B cell (primary cell): Measurements from ENCODE around the gene PCSK1N. TPM values are rescaled to one million over a fixed set of nuclear protein-coding genes. Genes with fewer than 3 reads are reported as not detected.

Experiments used
- ATAC-seq: fragments of 200-7000 bp; cut with Tn5 transposase; one replicate; pipeline ENCODE4 v1.10.0; 2021; ENCODE audit warnings: low read depth, mild to moderate bottlenecking, moderate number of reproducible peaks, moderate library complexity
- CTCF ChIA-PET: fragments of 350-600 bp; sonication (Branson Sonifier 250); formaldehyde crosslinking; loops from one replicate; lab custom pipeline; 2021; ENCODE audit warnings: antibody characterized with exemption, inconsistent platforms; lab: Charles Lee
- POLR2A ChIA-PET: fragments of 350-600 bp; sonication (Branson Sonifier 250); formaldehyde crosslinking; loops from one replicate; lab custom pipeline; 2021; ENCODE audit warnings: antibody characterized with exemption; lab: Charles Lee
- DNase-seq: peaks from one replicate; pipeline ENCODE4 v3.0.0; 2013
- H2AFZ ChIP-seq: 2 replicates; pipeline ENCODE4 v1.6.1; 2012; ENCODE audit warnings: mild to moderate bottlenecking, low read depth, low read length; ENCODE audit not compliant: insufficient read depth, poor library complexity, severe bottlenecking
- H3K27ac ChIP-seq, 2 donors: 1 replicate in 1 of 2; 2 replicates in 1 of 2; pipeline ENCODE4 v1.5.1; 2012 to 2013; ENCODE audit warnings: low read length in 2 of 2, mild to moderate bottlenecking in 2 of 2, moderate library complexity in 1 of 2
- H3K27me3 ChIP-seq, 4 experiments: fragments of 200-600 bp in 1 of 4; sonication (generic) in 1 of 4; replicated peaks in 1 of 4; 1 replicate in 2 of 4; 2 replicates in 2 of 4; pipeline versions ENCODE4 v1.6.1 to v1.7.0; 2013 to 2016; ENCODE audit warnings: low read length in 3 of 4, mild to moderate bottlenecking in 2 of 4, mixed read lengths in 1 of 4, moderate library complexity in 1 of 4; ENCODE audit not compliant: insufficient read depth in 4 of 4, control insufficient read depth in 3 of 4; ENCODE audit errors: control extremely low read depth in 1 of 4
- H3K36me3 ChIP-seq, 2 experiments: replicated peaks in 1 of 2; 1 replicate in 1 of 2; 2 replicates in 1 of 2; pipeline versions ENCODE4 v1.6.1 to v1.7.1; 2013; ENCODE audit warnings: low read length in 1 of 2; ENCODE audit not compliant: insufficient read depth in 2 of 2, control insufficient read depth in 1 of 2; ENCODE audit errors: control extremely low read depth in 1 of 2, extremely low read depth in 1 of 2
- H3K4me1 ChIP-seq, 2 donors: fragments of 200-600 bp in 1 of 2; sonication (generic) in 1 of 2; 1 replicate in 1 of 2; 2 replicates in 1 of 2; pipeline versions ENCODE4 v1.5.1 to v1.6.1; 2013 to 2017; ENCODE audit warnings: low read length in 2 of 2; ENCODE audit not compliant: control insufficient read depth in 2 of 2, insufficient read depth in 2 of 2
- H3K4me2 ChIP-seq: replicated peaks from 2 replicates; pipeline ENCODE3; 2012; ENCODE audit warnings: mild to moderate bottlenecking, low read depth, low read length; ENCODE audit not compliant: poor library complexity, severe bottlenecking
- H3K4me3 ChIP-seq, 5 experiments: fragments of 200-600 bp in 1 of 5; sonication (generic) in 1 of 5; 1 replicate in 3 of 5; 2 replicates in 2 of 5; pipeline versions ENCODE4 v1.5.1 to v1.7.0; 2011 to 2016; ENCODE audit warnings: low read length in 4 of 5, mild to moderate bottlenecking in 4 of 5, low read depth in 2 of 5, control low read depth in 1 of 5, moderate library complexity in 1 of 5; ENCODE audit not compliant: insufficient read depth in 1 of 5; ENCODE audit errors: control extremely low read depth in 1 of 5, extremely low read depth in 1 of 5
- H3K79me2 ChIP-seq: fragments of 200-600 bp; sonication (generic); one replicate; pipeline ENCODE4 v1.6.0; 2016; ENCODE audit warnings: low read length; ENCODE audit not compliant: control insufficient read depth, insufficient read depth
- H3K9ac ChIP-seq: fragments of 200-600 bp; sonication (generic); 2 replicates; pipeline ENCODE4 v1.6.1; 2017; ENCODE audit warnings: mild to moderate bottlenecking, low read length, moderate library complexity
- H3K9me3 ChIP-seq, 3 donors: one replicate each; pipeline versions ENCODE4 v1.6.1 to v1.7.1; 2013; ENCODE audit warnings: low read length in 2 of 3; ENCODE audit not compliant: control insufficient read depth in 2 of 3, insufficient read depth in 1 of 3; ENCODE audit errors: control extremely low read depth in 1 of 3
- H4K20me1 ChIP-seq: 2 replicates; pipeline ENCODE4 v1.6.0; 2012; ENCODE audit warnings: mild to moderate bottlenecking, low read length; ENCODE audit not compliant: insufficient read depth, control insufficient read depth, poor library complexity, severe bottlenecking
- H3K27ac Mint-ChIP-seq: one replicate; pipeline ENCODE4 v1.8.0; 2021; ENCODE audit warnings: mixed read lengths
- H3K27me3 Mint-ChIP-seq: one replicate; pipeline ENCODE4 v1.8.0; 2021; ENCODE audit warnings: mixed read lengths
- H3K4me1 Mint-ChIP-seq: one replicate; pipeline ENCODE4 v1.8.0; 2021; ENCODE audit warnings: mixed read lengths
- H3K4me3 Mint-ChIP-seq: one replicate; pipeline ENCODE4 v1.8.0; 2021; ENCODE audit warnings: mixed read lengths
- H3K9me3 Mint-ChIP-seq: one replicate; pipeline ENCODE4 v1.8.0; 2022; ENCODE audit warnings: mixed read lengths; ENCODE audit not compliant: insufficient read depth
- EZH2 ChIP-seq: IDR thresholded peaks from 2 replicates; pipeline ENCODE4 v1.6.1; 2012; ENCODE audit warnings: borderline replicate concordance, low read depth, mild to moderate bottlenecking, moderate library complexity, low read length; ENCODE audit not compliant: insufficient read depth, poor library complexity, severe bottlenecking
- WGBS: methylation state at CpG from one replicate; pipeline ENCODE4 v1.1.5; 2013; ENCODE audit warnings: missing lambda C conversion rate; ENCODE audit not compliant: insufficient coverage; 5-methylcytosine and 5-hydroxymethylcytosine counted together
- intact Hi-C: fragments of 100-400 bp; cut with micrococcal nuclease; formaldehyde crosslinking; loops from one replicate; pipeline ENCODE4 v1.10.0; 2022
- polyA plus RNA-seq: library from polyadenylated mRNA; depleted of rRNA; stranded (reverse); fragments of >200 nt; gene quantifications from 2 replicates; pipeline ENCODE4 v1.2.3, GENCODE V29; 2012
- total RNA-seq, 2 donors: library from RNA; stranded (reverse); fragments of 120-200 nt in 1 of 2; gene quantifications; 1 replicate in 1 of 2; 2 replicates in 1 of 2; pipeline versions ENCODE4 v1.2.3 to v1.2.4, GENCODE V29; 2013 to 2022
- TF ChIP-seq, protein P1 (sequence below): fragments of 200-600 bp; IDR thresholded peaks from one replicate; pipeline ENCODE4 v1.8.0; 2022; ENCODE audit warnings: antibody characterized with exemption, mild to moderate bottlenecking

The PCSK1N gene
- total and polyA plus RNA-seq, 2 donors (not counting 1 experiment from before 2014, with no cell fraction given) = 0.09 TPM; not detected in 1

DNA sequence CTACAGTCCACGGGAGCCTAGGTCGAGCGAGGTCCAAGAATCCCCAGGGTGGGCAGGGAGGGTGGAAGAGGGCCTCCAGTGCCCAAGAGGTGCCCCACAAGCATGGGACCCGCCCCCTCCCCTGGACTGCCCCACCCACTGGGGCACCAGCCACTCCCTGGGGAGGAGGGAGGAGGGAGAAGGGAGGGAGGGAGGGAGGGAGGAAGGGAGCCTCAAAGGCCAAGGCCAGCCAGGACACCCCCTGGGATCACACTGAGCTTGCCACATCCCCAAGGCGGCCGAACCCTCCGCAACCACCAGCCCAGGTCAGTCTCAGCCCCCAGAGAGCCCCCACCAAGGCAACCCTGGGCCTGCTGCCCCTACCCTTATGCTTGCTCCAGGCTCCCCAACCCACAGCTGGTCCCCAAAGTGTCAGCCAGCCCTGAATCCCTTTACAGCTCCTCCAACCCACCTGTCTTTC is 49.0 kb downstream of the PCSK1N start, which contains the start of gene GATA1:
Gene GATA1 (plus strand): TSS at position 250 of the 460 bp plus-strand sequence. CDS start 4,520 bp downstream, outside the sequence.
- intact Hi-C loops = no loop called here
- no peak within 1 kb of the TSS for H3K27ac ChIP-seq
- Mint-ChIP-seq H3K27me3 (peaks cover 12% of the 10 kb centered on the region), H3K4me3 (no peak within 1 kb of the TSS), H3K27ac (no peak within 1 kb of the TSS), H3K9me3 (no peaks in the 10 kb centered on the region), H3K4me1 (no peaks in the 10 kb centered on the region)
- ChIA-PET CTCF (no interaction called here), POLR2A (no interaction called here)
- H3K27me3 ChIP-seq = no peaks in the 10 kb centered on the region
- no peaks in the 10 kb centered on the region for H3K9me3 ChIP-seq
- H3K4me1 ChIP-seq = no peaks in the 10 kb centered on the region
- H3K79me2 ChIP-seq = no peaks in the 10 kb centered on the region
- ATAC-seq (no peak), DNase-seq (no peak)
- no peak within 1 kb of the TSS for H3K4me3 ChIP-seq
- H3K4me2 ChIP-seq = no peak within 1 kb of the TSS
- no peaks in the 10 kb centered on the region for H3K36me3 ChIP-seq
- no peak within 1 kb of the TSS for H3K9ac ChIP-seq
- 87% methylated on average over 3 of the region's 7 CpGs for WGBS
- H2AFZ ChIP-seq = no peak within 1 kb of the TSS
- TF ChIP-seq, protein P1, sequence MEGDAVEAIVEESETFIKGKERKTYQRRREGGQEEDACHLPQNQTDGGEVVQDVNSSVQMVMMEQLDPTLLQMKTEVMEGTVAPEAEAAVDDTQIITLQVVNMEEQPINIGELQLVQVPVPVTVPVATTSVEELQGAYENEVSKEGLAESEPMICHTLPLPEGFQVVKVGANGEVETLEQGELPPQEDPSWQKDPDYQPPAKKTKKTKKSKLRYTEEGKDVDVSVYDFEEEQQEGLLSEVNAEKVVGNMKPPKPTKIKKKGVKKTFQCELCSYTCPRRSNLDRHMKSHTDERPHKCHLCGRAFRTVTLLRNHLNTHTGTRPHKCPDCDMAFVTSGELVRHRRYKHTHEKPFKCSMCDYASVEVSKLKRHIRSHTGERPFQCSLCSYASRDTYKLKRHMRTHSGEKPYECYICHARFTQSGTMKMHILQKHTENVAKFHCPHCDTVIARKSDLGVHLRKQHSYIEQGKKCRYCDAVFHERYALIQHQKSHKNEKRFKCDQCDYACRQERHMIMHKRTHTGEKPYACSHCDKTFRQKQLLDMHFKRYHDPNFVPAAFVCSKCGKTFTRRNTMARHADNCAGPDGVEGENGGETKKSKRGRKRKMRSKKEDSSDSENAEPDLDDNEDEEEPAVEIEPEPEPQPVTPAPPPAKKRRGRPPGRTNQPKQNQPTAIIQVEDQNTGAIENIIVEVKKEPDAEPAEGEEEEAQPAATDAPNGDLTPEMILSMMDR = no peak
- TF ChIP-seq EZH2 = no peak
- H4K20me1 ChIP-seq = no peaks in the 10 kb centered on the region

DNA sequence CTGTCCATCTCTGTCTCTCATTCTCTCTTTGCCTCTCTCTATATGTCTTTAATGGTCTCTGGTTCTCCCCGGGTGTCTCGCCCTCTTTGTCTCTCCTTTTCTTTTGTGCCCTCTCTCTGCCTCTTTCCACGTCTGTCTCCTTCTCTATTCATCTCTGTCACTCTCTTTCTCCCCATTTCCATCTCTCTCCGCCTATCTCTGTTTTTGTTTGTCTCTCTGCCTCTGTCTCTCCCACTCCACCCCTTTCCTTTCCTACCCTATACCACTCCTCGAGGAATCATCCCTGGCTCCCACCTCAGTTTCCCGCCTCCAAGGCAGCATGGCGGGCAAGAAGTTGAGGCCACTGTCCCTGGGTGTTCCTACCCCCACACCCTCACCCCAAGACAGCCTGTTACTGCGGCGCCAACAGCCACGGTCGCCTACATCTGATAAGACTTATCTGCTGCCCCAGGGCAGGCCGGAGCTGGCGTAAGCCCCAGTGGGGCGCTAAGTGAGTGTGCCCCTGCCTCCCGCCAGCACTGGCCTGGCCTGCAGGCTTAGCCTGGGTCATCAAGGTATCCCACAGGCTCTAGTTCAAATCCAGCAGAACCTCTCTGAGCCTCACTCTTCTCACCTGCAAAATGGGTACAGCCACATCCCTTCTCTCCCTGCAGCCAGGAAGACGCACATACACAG is 49.7 kb downstream of the PCSK1N start:
- H3K79me2 ChIP-seq = no peaks in the 10 kb centered on the region
- H3K4me2 ChIP-seq = no peak overlapping the region
- Mint-ChIP-seq H3K4me1 (no peaks in the 10 kb centered on the region), H3K27ac (no peak overlapping the region), H3K4me3 (no peak overlapping the region), H3K9me3 (no peaks in the 10 kb centered on the region), H3K27me3 (peaks cover 12% of the 10 kb centered on the region)
- CTCF ChIA-PET = no interaction called here
- H3K4me1 ChIP-seq = no peaks in the 10 kb centered on the region
- ATAC-seq = no peak
- H3K36me3 ChIP-seq = no peaks in the 10 kb centered on the region
- H4K20me1 ChIP-seq = no peaks in the 10 kb centered on the region
- intact Hi-C loops = no loop called here
- POLR2A ChIA-PET = no interaction called here
- no peak for DNase-seq
- TF ChIP-seq EZH2 = no peak
- TF ChIP-seq, protein P1 = no peak
- H3K9me3 ChIP-seq = no peaks in the 10 kb centered on the region
- H3K4me3 ChIP-seq = no peak overlapping the region
- no peaks in the 10 kb centered on the region for H3K27me3 ChIP-seq
- 93% methylated on average over 6 of the region's 16 CpGs for WGBS
- no peak overlapping the region for H3K27ac ChIP-seq
- no peak overlapping the region for H3K9ac ChIP-seq
- H2AFZ ChIP-seq = no peak overlapping the region
